HG03342 (cell line): Measurements from ENCODE around the gene ATXN1L.
"Not testable (repeated sequence)": the region's sequence is repeated elsewhere in the genome, so short reads cannot be mapped to it uniquely, and the experiment has no call there.

Source experiments
- ATAC-seq: cut with Tn5 transposase; IDR thresholded peaks from one replicate; pipeline ENCODE4 v1.9.1; 2021; ENCODE audit warnings: mild to moderate bottlenecking, moderate library complexity; ENCODE audit not compliant: unreplicated experiment

The ATXN1L gene

GRCh38 chr16:71845639-71846430 is at the start of gene ATXN1L:
TSS of gene ATXN1L (plus strand) at chr16:71845976. CDS start at chr16:71849741, 3,765 bp downstream.
- peak; percentile 79 for ATAC-seq

- ATAC-seq = no peak
Measured at GRCh38 chr16:71796501-71797097, 49.2 kb upstream of the ATXN1L start.

GRCh38 chr16:71803305-71803690 is 42.5 kb upstream of the ATXN1L start:
- no peak for ATAC-seq

- peak; percentile 35 for ATAC-seq
Measured at GRCh38 chr16:71807905-71808592, 37.7 kb upstream of the ATXN1L start.

- ATAC-seq = peak; percentile 69
Measured at GRCh38 chr16:71808593-71809459, 37.0 kb upstream of the ATXN1L start, which contains the start of gene AP1G1. TSS of gene AP1G1 (minus strand) at chr16:71808834. CDS start at chr16:71789479, 19,355 bp downstream.

GRCh38 chr16:71810155-71810530 is 35.6 kb upstream of the ATXN1L start:
- not testable (repeated sequence) for ATAC-seq

GRCh38 chr16:71811261-71811803 is 34.4 kb upstream of the ATXN1L start:
- ATAC-seq = no peak

- peak; percentile 10 for ATAC-seq
Measured at GRCh38 chr16:71817155-71817500, 28.6 kb upstream of the ATXN1L start.

GRCh38 chr16:71826533-71827017 is 19.2 kb upstream of the ATXN1L start:
- ATAC-seq = no peak

GRCh38 chr16:71830359-71830758 is 15.4 kb upstream of the ATXN1L start:
- ATAC-seq = no peak

- not testable (repeated sequence) for ATAC-seq
Measured at GRCh38 chr16:71831698-71832097, 14.1 kb upstream of the ATXN1L start.

GRCh38 chr16:71832112-71832511 is 13.7 kb upstream of the ATXN1L start:
- not testable (repeated sequence) for ATAC-seq

GRCh38 chr16:71834291-71834690 is 11.5 kb upstream of the ATXN1L start:
- no peak for ATAC-seq

GRCh38 chr16:71837150-71837549 is 8.6 kb upstream of the ATXN1L start:
- no peak for ATAC-seq

- no peak for ATAC-seq
Measured at GRCh38 chr16:71840052-71840451, 5.7 kb upstream of the ATXN1L start.

GRCh38 chr16:71843572-71843971 is 2.2 kb upstream of the ATXN1L start:
- no peak for ATAC-seq

GRCh38 chr16:71846431-71846830 is 655 bp downstream of the ATXN1L start:
- ATAC-seq = no peak

- ATAC-seq = no peak
Measured at GRCh38 chr16:71847096-71847495, 1.3 kb downstream of the ATXN1L start.

- ATAC-seq = no peak
Measured at GRCh38 chr16:71848622-71849021, 2.8 kb downstream of the ATXN1L start.

GRCh38 chr16:71851746-71852145 is 6.0 kb downstream of the ATXN1L start:
- ATAC-seq = no peak
